ENCODE data around the gene ZNF629.
A peak's percentile ranks its signal among the peaks of the same experiment; 100 is the strongest.

ZNF629 gene

DNA sequence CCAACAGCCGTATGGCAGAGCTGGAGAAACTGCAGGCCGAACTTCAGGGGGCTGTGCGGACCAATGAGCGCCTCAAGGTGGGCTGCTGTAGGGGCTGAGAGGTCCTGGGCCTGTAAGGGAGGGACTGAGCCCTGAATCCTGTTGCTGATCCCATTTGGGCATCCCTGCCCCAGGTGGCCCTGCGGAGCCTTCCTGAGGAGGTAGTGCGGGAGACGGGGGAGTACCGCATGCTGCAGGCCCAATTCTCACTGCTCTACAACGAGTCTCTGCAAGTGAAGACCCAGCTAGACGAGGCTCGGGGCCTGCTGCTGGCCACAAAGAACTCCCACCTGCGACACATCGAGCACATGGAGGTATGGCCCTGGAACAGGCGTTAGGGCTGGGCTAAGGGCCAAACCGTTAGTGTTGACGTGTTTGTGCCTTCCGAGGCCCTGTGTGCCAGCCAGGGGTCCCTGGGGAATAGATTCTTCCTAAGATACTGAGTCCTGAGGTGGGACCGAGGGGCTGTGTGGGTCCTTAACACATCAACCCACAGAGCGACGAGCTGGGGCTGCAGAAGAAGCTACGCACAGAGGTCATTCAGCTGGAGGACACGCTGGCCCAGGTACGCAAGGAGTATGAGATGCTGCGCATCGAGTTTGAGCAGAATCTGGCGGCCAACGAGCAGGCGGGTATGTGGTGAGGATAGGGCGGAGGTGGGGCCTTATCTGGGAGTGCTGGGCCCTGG is 20.6 kb downstream of the ZNF629 start:
- DNase-seq, result no peak

DNA sequence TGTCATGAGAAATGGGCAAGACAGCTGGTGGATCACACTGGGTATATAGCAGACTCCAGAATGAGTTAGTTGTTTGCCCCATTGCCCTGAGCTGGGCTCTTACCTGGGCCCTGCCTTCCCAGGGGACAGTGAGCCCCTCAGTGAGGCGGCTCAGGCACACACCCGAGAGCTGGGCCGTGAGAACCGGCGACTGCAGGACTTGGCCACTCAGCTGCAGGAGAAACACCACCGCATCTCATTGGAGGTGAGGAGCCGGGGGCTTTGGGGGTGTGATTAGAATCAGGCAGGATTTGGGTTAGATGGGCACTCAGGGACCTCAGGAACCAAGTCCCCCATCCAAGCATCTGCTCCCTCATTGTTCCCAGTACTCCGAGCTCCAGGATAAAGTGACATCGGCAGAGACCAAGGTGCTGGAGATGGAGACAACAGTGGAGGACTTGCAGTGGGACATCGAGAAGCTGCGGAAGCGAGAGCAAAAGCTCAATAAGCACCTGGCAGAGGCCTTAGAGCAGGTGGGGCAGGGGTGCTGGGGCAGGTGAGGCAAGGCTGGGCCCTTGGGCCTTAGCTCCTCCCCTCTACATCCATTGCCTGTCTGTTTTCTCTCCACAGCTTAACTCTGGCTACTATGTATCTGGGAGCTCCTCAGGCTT is 22.1 kb downstream of the ZNF629 start:
- no peak for DNase-seq

DNA sequence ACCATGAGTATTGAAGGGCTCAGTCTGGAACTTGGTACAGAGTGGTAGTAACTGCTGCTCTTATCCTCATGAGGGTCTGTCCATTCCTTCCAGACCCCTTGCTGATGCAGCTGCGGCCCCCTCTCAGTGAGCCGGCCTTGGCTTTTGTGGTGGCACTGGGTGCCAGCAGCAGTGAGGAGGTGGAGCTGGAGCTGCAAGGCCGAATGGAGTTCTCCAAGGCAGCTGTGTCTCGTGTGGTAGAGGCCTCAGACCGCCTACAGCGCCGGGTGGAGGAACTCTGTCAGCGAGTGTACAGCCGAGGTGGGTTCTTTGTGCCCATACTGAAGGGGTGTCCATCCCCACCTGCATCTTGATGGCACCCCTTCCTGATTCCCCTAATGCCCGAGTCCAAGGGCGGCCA is 22.9 kb downstream of the ZNF629 start:
- no peak for DNase-seq

DNA sequence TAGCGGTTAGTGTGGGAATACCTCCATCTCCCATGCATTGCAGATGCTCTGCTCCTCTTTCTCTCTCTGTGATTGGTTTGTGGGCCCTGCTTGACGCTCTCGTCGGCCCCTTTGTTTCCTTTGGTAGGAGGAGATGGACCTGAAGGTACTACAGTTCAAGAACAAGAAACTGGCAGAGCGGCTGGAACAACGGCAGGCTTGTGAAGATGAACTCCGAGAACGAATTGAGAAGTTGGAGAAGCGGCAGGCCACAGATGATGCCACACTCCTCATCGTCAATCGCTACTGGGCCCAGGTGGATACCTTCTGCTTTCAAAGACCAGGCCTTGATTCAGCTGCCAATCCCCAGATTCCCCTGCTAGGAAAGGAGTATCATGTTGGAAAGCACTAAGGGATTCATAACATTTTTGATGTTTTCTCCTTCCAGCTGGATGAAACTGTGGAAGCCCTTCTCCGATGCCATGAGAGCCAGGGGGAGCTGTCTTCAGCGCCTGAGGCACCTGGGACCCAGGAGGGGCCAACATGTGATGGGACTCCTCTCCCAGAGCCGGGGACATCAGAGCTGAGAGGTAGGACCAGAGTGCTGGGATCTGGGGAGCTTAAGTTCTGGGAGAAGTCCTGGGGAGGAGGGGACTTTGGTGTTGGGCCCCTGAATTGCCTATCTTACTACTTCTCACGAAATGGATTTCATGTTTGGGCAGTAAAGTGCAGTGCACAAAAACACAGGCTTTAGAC is 23.8 kb downstream of the ZNF629 start:
- DNase-seq, result no peak

DNA sequence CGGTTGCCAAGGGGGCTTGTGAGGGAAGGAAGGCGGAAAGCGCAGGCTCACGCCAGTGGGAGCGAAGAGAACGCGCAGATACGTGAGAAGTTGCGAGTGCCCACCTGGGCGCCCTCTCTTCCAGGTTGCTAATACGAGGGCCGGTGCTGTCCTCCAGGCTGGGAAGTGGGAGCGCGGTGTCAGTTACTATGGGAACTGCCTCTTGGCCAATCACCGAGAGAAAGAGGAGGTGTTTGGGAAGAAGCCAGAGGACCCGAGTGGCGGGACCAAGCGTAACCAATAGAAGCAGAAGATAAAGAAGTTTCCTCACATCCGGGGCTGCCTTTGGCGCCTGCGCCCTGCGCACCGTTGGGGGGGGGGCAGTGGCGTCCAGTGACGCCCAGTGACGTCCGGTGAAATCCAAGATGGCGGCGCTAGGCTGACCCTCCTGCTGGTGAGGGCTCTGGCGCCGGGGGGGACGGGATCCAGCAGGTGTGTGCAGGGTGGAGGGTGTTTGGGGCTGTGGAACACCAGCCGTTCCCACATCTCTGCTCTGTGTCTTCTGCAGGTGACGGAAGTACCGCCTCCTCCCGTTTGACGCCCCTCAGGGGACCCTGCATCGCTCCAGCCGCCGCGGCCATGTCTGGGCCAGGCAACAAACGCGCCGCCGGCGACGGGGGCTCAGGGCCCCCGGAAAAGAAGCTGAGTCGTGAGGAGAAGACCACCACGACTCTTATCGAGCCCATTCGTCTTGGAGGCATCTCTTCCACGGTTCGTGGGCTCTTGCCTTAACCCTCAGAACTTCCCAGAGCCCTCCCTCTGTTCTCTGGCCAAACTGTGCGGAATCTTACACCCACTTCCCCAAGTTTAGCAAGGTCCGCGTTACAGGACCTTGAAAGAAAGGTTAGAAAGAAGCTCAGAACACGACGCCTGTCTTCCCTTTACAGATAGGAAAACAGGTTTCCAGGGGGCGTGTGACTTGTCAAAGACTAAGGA is 24.8 kb downstream of the ZNF629 start, which contains the start of the genes CFAP119 and RNF40:
Gene CFAP119 (minus strand): TSS at position 135 of the 975 bp plus-strand sequence. CDS start 314 bp downstream, outside the sequence.
Gene RNF40 (plus strand): TSS at position 395 of the 975 bp plus-strand sequence. CDS start 224 bp downstream, at position 619.
- DNase-seq, result peak; percentile 98

DNA sequence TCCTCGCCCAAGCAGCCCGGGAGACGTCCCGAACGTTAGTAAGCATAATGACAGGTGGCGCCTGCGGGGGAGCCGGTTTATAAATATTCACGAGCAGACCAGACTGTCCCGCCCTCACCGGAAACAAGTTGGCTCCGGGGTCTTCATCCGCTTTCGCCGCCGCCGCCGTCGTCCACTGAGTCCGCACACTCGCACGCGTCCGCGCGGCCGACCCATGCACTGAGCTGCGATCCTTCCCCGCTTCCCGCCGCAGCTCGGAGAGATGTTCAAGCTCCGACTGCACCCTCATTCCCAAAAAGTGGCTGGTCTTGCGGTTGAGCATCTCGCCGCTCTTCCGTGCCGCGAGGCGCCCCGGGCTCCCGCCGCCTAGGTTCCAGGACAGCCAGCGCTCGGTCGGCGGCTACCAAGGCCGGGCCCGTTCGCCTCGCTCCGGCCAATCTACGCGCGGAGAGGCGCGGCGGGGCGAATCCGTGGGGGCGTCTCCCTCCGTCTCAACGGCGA is 25.5 kb downstream of the ZNF629 start:
- DNase-seq, result peak; percentile 9

DNA sequence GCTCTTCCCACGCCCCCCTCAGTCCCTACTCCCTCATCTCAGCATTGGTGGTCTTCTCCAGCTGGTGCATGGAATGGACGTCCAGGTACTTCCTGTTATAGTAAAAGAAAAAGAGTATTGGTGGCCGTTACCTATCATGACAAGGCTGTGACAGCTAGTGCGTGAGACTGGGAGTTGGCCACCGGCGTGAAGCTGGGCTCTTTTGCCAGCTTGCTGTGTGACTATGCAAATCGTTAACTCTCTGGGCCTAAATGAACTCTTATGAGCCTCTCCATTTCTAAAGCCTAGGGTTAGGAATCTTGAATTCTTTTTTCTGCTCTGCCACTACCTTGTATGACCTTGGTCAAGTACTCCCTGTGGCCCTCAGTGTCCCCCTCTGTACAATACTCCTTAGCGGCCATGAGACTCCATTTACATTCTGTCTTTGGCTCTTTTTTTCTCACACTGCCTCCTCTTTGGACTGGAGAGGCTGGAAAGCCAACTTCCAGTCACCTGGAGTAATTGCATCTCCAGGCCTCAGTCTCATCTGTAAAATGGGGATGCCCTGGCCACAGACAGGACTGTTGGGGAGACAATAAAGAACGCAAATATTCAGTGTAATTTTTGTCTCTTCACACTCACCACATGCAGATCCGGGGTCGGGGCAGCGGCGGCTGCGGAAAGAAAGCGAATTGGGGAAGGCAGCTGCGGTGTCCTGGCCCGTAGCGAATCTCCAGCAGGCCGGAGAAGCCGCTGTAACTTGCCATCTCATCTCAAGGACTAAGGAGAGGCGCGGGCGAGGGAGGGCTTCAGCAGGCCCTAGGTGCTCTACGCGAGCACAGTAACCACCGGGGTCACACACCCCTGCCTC is 26.2 kb downstream of the ZNF629 start:
- no peak for DNase-seq

DNA sequence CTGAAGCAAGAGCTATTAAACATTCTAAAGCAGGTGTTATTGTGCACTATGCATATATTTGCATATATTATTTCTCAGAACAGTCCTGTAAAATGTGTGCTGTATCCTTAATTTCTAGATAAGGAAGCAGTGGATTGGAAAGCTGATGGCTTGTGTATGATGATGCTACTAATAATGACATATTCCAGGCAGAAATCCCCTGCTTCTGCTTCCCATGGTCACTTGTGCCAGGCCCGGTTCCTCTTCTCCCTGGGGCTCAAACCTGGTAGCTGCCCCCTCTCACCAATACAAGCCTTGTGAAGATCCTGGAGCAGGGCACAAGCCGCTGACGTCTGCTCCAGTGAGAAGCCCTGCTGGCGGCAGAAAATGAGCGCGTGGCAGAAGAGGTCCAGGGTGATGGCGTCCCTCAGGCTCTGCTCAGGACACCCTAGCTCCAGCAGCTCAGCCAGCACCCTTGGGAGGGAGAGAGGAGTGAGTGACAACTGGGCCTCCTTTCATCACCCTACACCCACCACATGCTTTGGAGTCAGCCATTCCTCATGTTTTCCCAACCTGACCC is 26.9 kb downstream of the ZNF629 start:
- DNase-seq, result no peak

DNA sequence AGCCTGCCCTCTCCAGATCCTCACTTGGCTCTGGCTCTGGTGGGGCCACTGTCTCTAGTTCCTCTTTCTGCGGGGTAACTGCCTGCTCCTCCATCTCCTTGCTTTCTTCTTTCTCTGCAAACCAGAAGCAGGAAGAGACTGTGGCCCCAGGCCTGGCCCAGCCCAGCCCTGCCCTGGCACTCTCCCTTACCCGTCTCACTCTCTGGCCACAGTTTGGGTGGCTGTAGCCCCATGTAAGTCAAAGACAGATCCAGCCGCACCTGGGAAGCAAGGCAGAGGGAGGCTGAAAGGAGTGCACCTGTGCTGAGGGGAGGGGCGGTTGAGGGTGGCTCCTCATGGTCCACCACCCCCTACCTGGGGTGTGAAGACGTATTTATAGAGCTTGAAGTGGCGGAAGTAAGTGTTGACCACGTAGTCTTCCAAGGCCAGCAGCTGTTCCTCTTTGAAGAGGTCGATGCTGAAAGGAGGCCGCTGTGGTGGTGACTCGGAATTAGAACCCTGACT is 28.0 kb downstream of the ZNF629 start:
- DNase-seq, result no peak

DNA sequence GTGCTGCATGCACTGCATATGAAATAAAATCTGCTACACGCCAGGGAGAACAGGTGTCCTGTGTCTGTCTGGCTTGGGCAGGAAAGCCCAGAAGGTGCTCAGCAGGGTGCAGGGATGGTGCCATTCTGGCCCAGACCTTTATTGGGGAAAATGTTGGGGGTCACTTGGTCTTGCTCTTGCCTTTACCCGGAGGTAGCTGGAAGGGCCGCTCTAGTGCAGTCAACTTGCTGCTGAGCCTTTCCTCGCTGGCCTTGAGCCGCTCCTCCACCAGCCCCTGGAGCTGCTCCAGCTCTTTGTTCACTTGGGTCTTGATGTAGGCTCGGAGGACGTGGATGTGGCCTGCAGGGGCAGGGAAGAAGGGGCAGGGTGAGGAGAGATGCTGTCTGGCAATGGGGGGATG is 29.7 kb downstream of the ZNF629 start:
- no peak for DNase-seq

DNA sequence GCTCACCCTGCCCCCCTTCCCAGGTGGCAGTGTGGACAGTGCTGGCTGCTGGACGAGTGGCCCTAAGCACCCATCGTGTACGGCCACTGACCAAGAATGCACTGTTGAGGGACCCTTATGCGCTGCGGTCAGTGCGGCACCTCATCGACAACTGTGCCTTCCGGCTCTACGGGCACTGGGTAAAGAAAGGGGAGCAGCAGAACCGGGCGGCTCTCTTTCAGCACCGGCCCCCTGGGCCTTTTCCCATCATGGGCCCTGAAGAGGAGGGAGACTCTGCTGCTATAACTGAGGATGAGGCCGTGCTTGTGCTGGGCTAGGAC is 30.3 kb downstream of the ZNF629 start:
- DNase-seq, result no peak

DNA sequence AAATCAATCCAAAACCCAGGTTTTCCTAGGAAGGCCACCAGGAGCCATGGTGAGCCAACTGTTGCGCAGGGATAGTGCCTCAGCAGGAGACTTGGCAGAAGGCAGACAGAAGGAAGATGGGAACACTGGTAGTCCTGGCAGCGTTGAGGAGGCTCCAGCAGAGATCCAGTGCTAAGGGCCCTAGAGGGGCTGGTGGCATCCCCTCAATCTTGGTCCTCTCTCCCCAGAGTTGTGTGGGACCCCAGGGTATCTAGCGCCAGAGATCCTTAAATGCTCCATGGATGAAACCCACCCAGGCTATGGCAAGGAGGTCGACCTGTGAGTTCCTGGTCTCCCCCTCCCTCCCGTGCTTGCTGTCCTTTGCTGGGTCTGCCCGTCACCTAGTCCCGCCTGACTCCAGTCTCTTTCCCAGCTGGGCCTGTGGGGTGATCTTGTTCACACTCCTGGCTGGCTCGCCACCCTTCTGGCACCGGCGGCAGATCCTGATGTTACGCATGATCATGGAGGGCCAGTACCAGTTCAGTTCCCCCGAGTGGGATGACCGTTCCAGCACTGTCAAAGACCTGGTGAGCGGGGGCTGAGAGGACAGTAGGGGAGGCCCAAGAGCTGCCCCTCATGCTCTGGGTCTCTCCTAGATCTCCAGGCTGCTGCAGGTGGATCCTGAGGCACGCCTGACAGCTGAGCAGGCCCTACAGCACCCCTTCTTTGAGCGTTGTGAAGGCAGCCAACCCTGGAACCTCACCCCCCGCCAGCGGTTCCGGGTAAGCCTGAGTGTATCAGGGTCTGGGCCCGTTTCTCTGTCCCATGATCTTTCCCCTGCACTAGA is 30.8 kb downstream of the ZNF629 start:
- DNase-seq, result no peak

DNA sequence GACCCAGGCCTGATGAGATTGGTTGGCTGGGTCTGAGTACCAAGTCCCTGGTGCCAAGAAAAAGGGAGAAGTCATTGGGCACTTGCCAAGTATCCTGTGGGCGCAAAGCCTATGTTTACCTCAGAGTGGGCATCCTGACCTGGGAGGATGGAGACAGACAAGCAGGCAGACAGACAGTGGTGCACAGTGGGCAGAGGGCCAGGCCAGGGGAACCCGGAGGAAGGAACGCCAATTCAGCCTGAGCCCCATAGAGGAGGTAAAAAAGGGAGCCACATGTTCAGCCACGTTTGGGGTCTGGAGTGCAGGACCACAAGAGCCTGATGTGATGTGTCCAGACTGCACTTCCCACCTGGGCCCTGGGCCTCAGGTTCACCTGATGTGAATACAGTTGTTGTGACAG is 33.4 kb downstream of the ZNF629 start:
- DNase-seq, result no peak

DNA sequence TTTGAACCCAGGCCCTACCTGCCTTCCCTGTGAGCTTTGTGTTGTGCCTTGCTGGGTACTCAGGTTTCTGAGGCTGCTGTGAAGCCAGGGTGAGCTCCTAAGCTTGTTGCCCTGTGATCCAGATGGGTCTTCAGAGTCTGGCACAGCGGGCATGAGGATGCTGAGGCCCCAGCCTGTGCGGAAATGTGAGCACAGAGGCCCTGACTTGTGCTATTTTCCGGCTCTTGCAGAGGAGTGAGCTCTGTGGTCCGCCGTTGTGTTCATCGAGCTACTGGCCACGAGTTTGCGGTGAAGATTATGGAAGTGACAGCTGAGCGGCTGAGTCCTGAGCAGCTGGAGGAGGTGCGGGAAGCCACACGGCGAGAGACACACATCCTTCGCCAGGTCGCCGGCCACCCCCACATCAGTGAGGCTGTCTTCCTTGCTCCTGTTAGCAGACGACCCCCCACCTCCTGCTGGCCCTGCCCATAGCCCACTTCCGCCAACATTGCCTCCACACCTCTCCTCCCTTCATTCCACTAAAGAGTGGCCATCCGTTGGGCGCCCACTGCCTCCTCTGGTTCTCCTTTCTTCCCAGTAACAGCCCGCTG is 36.0 kb downstream of the ZNF629 start:
- no peak for DNase-seq

DNA sequence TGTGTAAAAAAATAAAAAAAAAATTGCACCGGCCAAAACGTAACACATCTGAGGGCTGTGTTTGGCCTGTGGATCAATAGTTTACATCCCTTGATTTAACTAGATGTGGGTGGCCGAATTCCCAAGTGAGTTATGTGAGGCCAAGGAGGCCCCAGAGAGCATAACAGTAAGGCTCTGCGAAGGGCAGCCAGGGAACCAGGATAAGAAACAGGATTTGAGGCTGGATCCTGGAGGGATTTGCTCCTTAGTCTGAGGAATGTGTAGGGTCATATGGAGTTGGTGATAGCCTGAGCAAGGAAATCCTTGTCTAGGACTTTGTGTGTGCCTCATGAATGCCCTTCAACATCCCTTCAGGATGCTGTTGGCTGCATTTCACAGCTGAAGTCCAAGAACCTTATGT is 36.8 kb downstream of the ZNF629 start:
- DNase-seq, result no peak

DNA sequence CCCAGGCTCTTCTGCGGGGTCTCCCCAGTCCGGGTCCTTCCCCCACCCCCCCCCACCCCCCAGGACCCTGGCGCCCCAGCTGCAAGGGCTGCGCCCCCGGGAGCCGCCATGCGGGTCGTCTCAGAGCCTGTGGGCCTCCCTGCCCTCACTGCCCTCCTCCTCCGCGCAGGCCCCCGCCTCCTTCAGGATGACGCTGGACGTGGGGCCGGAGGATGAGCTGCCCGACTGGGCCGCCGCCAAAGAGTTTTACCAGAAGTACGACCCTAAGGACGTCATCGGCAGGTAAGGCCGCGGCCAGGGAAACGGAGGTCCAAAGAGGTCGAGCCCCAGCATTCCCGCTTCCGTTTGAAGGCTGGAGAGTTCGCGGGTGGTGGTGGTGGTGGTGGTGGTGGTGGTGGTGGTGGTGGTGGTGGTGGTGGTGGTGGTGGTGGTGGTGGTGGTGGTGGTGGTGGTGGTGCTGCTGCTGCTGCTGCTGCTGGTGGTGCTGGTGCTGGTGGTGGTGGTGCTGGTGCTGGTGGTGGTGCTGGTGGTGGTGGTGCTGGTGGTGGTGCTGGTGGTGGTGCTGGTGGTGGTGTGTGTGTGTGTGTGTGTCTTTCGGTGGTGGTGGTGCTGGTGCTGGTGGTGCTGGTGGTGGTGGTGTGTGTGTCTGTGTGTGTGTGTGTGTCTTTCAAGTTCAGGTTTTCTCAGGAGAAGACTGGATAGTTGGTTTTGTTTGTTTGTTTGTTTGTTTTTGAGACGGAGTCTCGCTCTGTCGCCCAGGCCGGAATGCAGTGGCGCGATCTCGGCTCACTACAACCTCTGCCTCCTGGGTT is 38.2 kb downstream of the ZNF629 start:
- no peak for DNase-seq

DNA sequence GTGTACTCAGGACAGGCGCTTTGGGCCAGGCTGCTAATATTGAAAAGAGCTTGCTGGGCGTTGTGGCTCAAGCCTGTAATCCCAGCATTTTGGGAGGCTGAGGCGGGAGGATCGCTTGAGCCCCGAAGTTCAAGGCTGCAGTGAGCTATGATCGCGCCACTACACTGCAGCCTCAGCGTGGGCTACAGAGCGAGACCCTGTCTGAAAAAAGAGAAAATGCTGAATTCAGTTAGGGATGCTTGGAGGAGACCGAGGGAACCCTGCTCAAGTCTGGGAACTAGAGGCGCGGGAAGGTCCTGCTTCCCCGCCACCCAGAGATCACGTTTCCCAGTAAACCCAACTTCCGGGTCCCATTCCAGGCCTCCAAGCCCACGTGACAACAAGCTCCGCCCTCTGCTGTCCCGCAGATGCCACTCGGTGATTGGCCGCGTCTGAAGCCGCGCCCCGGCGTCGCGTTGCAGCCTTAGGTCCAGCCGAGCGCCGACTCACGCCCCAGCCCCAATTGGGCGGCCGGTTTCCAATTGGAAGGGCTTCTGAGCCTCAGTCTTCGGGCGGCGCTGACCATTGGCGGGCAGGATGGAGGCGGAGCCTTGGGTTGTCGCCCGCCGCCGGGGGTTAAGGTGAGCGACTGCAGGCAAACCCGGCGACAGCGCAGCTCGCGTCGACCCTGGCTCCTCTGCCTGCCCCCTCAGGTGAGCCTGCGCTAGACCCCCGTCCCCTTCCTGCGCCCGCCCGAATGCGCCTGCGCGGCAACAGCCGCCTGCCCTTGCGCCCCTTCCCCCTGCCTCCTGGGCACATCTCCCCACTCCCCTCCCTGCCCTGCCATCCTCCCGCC is 39.0 kb downstream of the ZNF629 start, which contains the start of gene PHKG2:
Gene PHKG2 (plus strand): TSS at position 627 of the 835 bp plus-strand sequence. CDS start 396 bp downstream, outside the sequence.
- DNase-seq, result peak; percentile 98

DNA sequence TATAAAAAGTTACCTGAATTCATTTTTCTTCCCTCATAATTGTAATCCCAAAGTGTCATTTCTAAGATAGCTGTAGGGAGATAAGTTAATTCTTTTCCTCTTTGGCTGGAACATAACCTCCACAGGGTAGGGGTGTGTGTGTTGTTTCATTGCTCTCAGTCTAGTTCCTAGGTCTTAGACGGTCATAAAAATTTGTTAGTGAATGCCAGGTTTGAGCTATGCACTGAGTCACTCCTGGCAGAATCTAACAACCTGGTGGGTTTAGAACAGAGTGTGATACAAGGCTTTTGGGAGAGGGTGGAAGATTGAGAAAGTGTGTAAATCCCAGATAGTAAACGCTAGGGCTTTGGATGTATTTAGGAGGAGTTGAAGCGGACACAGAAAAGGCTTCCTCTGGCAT is 39.7 kb downstream of the ZNF629 start:
- peak; percentile 6 for DNase-seq
